ENCODE data around the gene SLC9A9. TPM values are rescaled to one million over a fixed set of nuclear protein-coding genes. Genes with fewer than 3 reads are reported as not detected.

The SLC9A9 gene
- total and polyA plus RNA-seq, 8 donors = 0.58 to 29.7 (median 14.0) TPM

GRCh38 chr3:143536817-143537535, 311.3 kb downstream of the SLC9A9 start:
- Histone ChIP-seq H3K4me3 (no peak overlapping the region), H3K27me3 (no peaks in the 10 kb centered on the region), H3K9me3 (no peaks in the 10 kb centered on the region), H3K27ac (peak overlapping the region in 1 of 5 donors; percentile 11), H3K36me3 (no peaks in the 10 kb centered on the region), H3K4me1 (peaks cover 0 to 26% (median 10%) of the 10 kb centered on the region in 4 donors)
- WGBS, 5 donors = 47 to 65% (median 63%) methylated on average over 3 of the region's 3 CpGs
- TF ChIP-seq CTCF (IDR thresholded peaks at IDR 0.05) (no peak), POLR2A (IDR thresholded peaks at IDR 0.05) (no peak), EP300 (IDR thresholded peaks at IDR 0.05) (no peak), POLR2AphosphoS5 (IDR thresholded peaks at IDR 0.05) (no peak)
- peak in 1 of 2 donors; percentile 34 for DNase-seq
- intact Hi-C loops (cut with DNase I; ENCODE audit: low total_unique reads) = no loop called here

- Histone ChIP-seq H3K27ac (peak overlapping the region in 1 of 5 donors; percentile 11), H3K27me3 (no peaks in the 10 kb centered on the region), H3K4me1 (peaks cover 0 to 26% (median 10%) of the 10 kb centered on the region in 4 donors), H3K9me3 (no peaks in the 10 kb centered on the region), H3K36me3 (no peaks in the 10 kb centered on the region), H3K4me3 (no peak overlapping the region)
- WGBS, 5 donors = 61 to 78% (median 67%) methylated on average over 3 of the region's 3 CpGs
- no peak for DNase-seq
- intact Hi-C loops (cut with DNase I; ENCODE audit: low total_unique reads) = no loop called here
- TF ChIP-seq POLR2A (IDR thresholded peaks at IDR 0.05) (no peak), POLR2AphosphoS5 (IDR thresholded peaks at IDR 0.05) (no peak), CTCF (IDR thresholded peaks at IDR 0.05) (no peak), EP300 (IDR thresholded peaks at IDR 0.05) (no peak)
Measured at GRCh38 chr3:143535994-143536784, 312.1 kb downstream of the SLC9A9 start.

DNA sequence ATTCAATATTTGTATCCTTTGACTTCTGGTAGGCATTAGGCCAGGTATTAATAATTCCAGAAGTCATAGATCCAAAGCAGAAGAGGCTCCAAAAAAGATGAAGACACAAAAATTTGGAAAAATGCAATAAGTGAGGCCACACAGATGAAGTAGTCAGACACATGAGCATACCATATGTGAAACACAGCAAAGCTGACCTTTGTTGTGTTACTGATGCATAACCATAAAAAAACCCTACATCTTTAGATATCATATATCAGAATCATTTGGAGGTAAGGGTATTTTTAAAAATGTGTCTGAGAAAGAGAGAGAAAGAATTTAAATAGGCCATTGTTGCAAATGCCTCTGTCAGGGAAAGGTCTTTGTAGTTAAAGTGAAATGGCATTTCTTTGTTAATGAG, 314.9 kb downstream of the SLC9A9 start:
- intact Hi-C loops (cut with DNase I; ENCODE audit: low total_unique reads) = no loop called here
- Histone ChIP-seq H3K4me3 (no peak overlapping the region), H3K9me3 (no peaks in the 10 kb centered on the region), H3K27me3 (no peaks in the 10 kb centered on the region), H3K36me3 (no peaks in the 10 kb centered on the region), H3K27ac (no peak overlapping the region), H3K4me1 (peaks cover 0 to 33% (median 10%) of the 10 kb centered on the region in 4 donors)
- TF ChIP-seq EP300 (IDR thresholded peaks at IDR 0.05) (no peak), POLR2AphosphoS5 (IDR thresholded peaks at IDR 0.05) (no peak), CTCF (IDR thresholded peaks at IDR 0.05) (no peak)
- no peak for DNase-seq

- 53 to 75% (median 63%) methylated on average over 1 of the region's 1 CpG for whole genome bisulfite sequencing, 5 donors
- H3K4me3 ChIP-seq = no peak overlapping the region
- no peak for DNase-seq
- H3K9me3 ChIP-seq = no peaks in the 10 kb centered on the region
- intact Hi-C loops (cut with DNase I; ENCODE audit: low total_unique reads) = no loop called here
- no peak overlapping the region for H3K27ac ChIP-seq
- H3K4me1 ChIP-seq = peaks cover 0 to 27% (median 8%) of the 10 kb centered on the region in 4 donors
- TF ChIP-seq CTCF (IDR thresholded peaks at IDR 0.05) (no peak), POLR2AphosphoS5 (IDR thresholded peaks at IDR 0.05) (no peak), POLR2A (IDR thresholded peaks at IDR 0.05) (no peak)
- H3K36me3 ChIP-seq = no peaks in the 10 kb centered on the region
- H3K27me3 ChIP-seq = no peaks in the 10 kb centered on the region
Measured at GRCh38 chr3:143532091-143532490, 316.2 kb downstream of the SLC9A9 start.
